HEK293T (cell line): Measurements from ENCODE around the gene TMPRSS7.
"Not testable (repeated sequence)": the region's sequence is repeated elsewhere in the genome, so short reads cannot be mapped to it uniquely, and the experiment has no call there.

Source experiments
- CTCF ChIA-PET: fragments of 350-600 bp; formaldehyde crosslinking; extraction: SDS; loops from one replicate; lab custom pipeline; 2021; ENCODE audit warnings: antibody characterized with exemption, inconsistent platforms; lab: Yijun Ruan, JAX
- POLR2A ChIA-PET: fragments of 350-600 bp; formaldehyde crosslinking; extraction: SDS; loops from one replicate; lab custom pipeline; 2020; ENCODE audit warnings: antibody characterized with exemption, inconsistent platforms; lab: Yijun Ruan, JAX
- DNase-seq: peaks from one replicate; pipeline ENCODE4 v3.0.0; 2012; ENCODE audit warnings: mixed read lengths; ENCODE audit errors: extremely low spot score
- ARNT ChIP-seq: fragments of 450-650 bp; IDR thresholded peaks from 2 replicates; pipeline ENCODE4 v1.6.1; 2017; ENCODE audit warnings: mild to moderate bottlenecking
- BHLHE40 ChIP-seq: fragments of 450-650 bp; IDR thresholded peaks from 2 replicates; pipeline ENCODE4 v1.6.1; 2016; ENCODE audit warnings: mild to moderate bottlenecking, moderate library complexity, borderline replicate concordance
- CTBP1 ChIP-seq: fragments of 450-650 bp; IDR thresholded peaks from 2 replicates; pipeline ENCODE4 v1.6.1; 2016; ENCODE audit warnings: borderline replicate concordance
- ELF4 ChIP-seq: fragments of 450-650 bp; IDR thresholded peaks from 2 replicates; pipeline ENCODE4 v1.6.1; 2017; ENCODE audit warnings: antibody characterized with exemption
- FOXA1 ChIP-seq: fragments of 450-650 bp; IDR thresholded peaks from 2 replicates; pipeline ENCODE4 v1.6.1; 2016; ENCODE audit warnings: mild to moderate bottlenecking
- FOXK2 ChIP-seq: fragments of 450-650 bp; IDR thresholded peaks from 2 replicates; pipeline ENCODE4 v1.6.1; 2016; ENCODE audit warnings: mild to moderate bottlenecking
- FOXM1 ChIP-seq: fragments of 450-650 bp; IDR thresholded peaks from 2 replicates; pipeline ENCODE4 v1.6.1; 2017; ENCODE audit warnings: mild to moderate bottlenecking, borderline replicate concordance
- HDGF ChIP-seq: fragments of 450-650 bp; IDR thresholded peaks from 2 replicates; pipeline ENCODE4 v1.6.1; 2017; ENCODE audit warnings: antibody characterized with exemption, borderline replicate concordance
- L3MBTL2 ChIP-seq: fragments of 450-650 bp; conservative IDR thresholded peaks from 2 replicates; pipeline ENCODE4 v1.6.1; 2016; ENCODE audit warnings: mild to moderate bottlenecking
- LEF1 ChIP-seq: fragments of 450-650 bp; IDR thresholded peaks from 2 replicates; pipeline ENCODE4 v1.6.1; 2017; ENCODE audit warnings: mild to moderate bottlenecking, borderline replicate concordance
- NFRKB ChIP-seq: fragments of 450-650 bp; IDR thresholded peaks from 2 replicates; pipeline ENCODE4 v1.6.1; 2016; ENCODE audit warnings: mild to moderate bottlenecking, moderate library complexity
- SP1 ChIP-seq: fragments of 450-650 bp; IDR thresholded peaks from 2 replicates; pipeline ENCODE4 v1.6.1; 2017
- SUZ12 ChIP-seq: fragments of 450-650 bp; IDR thresholded peaks from 2 replicates; pipeline ENCODE4 v1.6.1; 2016; ENCODE audit warnings: mild to moderate bottlenecking
- TARDBP ChIP-seq: fragments of 450-650 bp; IDR thresholded peaks from 2 replicates; pipeline ENCODE4 v1.6.1; 2016
- ZNF384 ChIP-seq: fragments of 450-650 bp; IDR thresholded peaks from 2 replicates; pipeline ENCODE4 v1.6.1; 2016
- TF ChIP-seq, protein P1 (sequence below): fragments of 450-650 bp; IDR thresholded peaks from 2 replicates; pipeline ENCODE4 v1.6.1; 2016

The TMPRSS7 gene

DNA sequence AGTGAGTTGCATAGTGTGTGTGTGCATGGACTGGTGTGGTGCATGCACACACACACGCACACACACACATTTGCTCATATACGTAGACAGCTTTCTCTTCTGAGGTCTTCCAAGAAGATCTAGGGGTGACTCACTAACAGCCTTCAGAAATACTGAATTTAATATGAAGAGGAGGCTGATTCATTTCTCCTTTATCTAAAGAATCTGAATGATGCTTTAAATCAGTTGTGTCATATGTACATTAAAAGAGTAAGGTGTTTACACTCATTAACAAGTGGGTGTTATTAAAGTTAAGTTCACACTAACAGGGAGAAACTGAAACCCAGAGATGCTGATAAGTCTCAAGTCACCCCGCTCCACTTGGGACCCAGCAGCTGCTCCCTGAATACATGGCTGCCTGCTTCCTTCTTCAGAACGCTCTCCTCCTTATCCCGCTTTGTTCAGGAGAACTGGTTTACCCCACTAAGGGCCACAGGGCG lies 22.0 kb downstream of the TMPRSS7 start:
- POLR2A ChIA-PET = no interaction called here
- CTCF ChIA-PET = interaction anchor here (1.1 kb wide), 1 partner anchor 13 kb away, joined by 5 read pairs; no protein-coding TSS in a partner anchor
- DNase-seq = no peak
- no peak for TF ChIP-seq SP1
- no peak for TF ChIP-seq NFRKB
- no peak for TF ChIP-seq SUZ12
- no peak for TF ChIP-seq FOXM1
- TF ChIP-seq LEF1 = no peak
- no peak for TF ChIP-seq TARDBP
- no peak for TF ChIP-seq FOXK2
- TF ChIP-seq, protein P1, sequence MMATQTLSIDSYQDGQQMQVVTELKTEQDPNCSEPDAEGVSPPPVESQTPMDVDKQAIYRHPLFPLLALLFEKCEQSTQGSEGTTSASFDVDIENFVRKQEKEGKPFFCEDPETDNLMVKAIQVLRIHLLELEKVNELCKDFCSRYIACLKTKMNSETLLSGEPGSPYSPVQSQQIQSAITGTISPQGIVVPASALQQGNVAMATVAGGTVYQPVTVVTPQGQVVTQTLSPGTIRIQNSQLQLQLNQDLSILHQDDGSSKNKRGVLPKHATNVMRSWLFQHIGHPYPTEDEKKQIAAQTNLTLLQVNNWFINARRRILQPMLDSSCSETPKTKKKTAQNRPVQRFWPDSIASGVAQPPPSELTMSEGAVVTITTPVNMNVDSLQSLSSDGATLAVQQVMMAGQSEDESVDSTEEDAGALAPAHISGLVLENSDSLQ = no peak
- no peak for TF ChIP-seq ARNT
- no peak for TF ChIP-seq L3MBTL2
- TF ChIP-seq BHLHE40 = no peak
- TF ChIP-seq ELF4 = no peak
- TF ChIP-seq FOXA1 = no peak

DNA sequence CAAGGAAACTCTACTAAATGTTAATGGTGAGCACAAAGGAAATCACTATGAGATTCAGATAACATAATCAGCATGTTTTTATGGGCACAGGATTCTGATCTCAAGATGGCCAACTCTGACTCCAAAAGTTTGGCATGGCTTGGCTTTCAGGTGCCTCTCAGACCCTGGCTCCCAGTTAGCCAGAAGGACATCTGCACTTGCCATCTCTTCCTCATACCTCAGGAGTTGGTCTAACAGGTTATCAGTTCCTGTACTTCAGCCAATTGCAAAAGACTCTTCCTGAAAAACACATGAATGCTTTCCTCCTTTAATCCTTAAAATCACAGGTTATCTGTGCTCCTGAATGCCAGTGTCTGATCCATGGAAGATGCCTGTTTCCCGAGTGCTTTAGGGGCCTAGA lies 25.0 kb downstream of the TMPRSS7 start:
- no peak for DNase-seq
- ChIA-PET CTCF (no interaction called here), POLR2A (no interaction called here)
- no peak for TF ChIP-seq SUZ12
- no peak for TF ChIP-seq ZNF384
- no peak for TF ChIP-seq NFRKB
- TF ChIP-seq, protein P1 = no peak
- TF ChIP-seq L3MBTL2 = no peak
- no peak for TF ChIP-seq HDGF
- no peak for TF ChIP-seq FOXK2
- no peak for TF ChIP-seq ELF4
- no peak for TF ChIP-seq ARNT
- TF ChIP-seq TARDBP = no peak
- TF ChIP-seq BHLHE40 = no peak
- no peak for TF ChIP-seq SP1
- TF ChIP-seq FOXA1 = no peak
- no peak for TF ChIP-seq LEF1
- no peak for TF ChIP-seq FOXM1
- no peak for TF ChIP-seq CTBP1

DNA sequence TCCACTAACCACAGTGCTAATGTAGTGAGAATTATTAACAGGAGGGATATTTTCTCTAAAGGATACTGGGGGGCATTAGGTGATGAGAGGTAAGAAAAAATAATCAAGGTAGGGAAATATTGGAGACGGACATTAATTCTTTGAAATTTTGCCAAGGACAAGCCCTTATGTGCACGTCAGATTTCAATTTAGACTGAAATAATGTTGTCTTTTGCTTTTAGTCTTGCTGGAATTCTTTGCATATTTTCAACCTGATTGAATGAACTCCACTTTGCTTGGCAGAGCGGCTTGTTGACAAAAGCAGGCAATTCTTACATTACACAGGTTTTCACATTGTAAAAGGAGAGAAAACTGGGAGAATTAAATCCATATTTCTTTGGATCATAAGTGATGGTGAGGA lies 26.6 kb downstream of the TMPRSS7 start:
- no peak for DNase-seq
- POLR2A ChIA-PET = no interaction called here
- TF ChIP-seq ZNF384 (no peak), NFRKB (no peak), TARDBP (no peak), L3MBTL2 (no peak), CTBP1 (no peak), SP1 (no peak), BHLHE40 (no peak), SUZ12 (no peak)
- TF ChIP-seq, protein P1 = no peak
- CTCF ChIA-PET = no interaction called here

DNA sequence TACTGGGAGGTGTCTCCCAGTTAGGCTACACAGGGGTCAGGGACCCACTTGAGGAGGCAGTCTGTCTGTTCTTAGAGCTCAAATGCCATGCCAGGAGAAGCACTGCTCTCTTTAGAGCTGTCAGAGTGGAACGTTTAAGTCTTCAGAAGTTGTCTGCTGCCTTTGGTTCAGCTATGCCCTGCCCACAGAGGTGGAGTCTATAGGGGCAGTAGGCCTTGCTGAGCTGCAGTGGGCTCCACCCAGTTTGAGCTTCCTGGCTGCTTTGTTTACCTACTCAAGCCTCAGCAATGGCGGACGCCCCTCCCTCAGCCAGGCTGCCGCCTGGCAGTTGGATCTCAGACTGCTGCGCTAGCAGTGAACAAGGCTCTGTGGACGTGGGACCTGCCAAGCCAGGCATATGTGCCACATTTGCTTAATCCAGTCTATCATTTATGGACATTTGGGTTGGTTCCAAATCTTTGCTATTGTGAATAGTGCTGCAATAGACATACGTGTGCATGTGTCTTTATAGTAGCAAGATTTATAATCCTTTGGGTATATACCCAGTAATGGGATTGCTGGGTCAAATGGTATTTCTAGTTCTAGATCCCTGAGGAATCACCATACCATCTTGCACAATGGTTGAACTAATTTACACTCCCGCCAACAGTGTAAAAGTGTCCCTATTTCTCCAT lies 38.0 kb downstream of the TMPRSS7 start:
- POLR2A ChIA-PET, CTCF ChIA-PET, DNase-seq: not testable (repeated sequence)

DNA sequence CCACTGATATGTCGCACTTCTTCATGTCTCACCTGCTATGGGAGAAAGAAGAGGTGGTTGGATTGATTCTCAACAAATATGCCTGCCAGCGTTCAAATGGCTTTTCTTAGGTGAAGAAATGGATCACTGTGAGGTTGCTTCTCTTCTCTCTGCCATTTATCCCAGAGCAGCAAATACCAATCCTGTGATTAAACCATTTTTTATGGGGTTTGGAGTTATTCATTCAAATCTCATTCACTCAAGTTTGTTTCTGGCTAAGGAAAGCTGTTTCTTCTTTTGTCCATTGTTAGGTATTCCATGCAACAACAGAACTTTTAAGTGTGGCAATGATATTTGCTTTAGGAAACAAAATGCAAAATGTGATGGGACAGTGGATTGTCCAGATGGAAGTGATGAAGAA lies 39.5 kb downstream of the TMPRSS7 start:
- TF ChIP-seq ELF4 (no peak), NFRKB (no peak)
- CTCF ChIA-PET = no interaction called here
- DNase-seq = no peak
- POLR2A ChIA-PET = no interaction called here

DNA sequence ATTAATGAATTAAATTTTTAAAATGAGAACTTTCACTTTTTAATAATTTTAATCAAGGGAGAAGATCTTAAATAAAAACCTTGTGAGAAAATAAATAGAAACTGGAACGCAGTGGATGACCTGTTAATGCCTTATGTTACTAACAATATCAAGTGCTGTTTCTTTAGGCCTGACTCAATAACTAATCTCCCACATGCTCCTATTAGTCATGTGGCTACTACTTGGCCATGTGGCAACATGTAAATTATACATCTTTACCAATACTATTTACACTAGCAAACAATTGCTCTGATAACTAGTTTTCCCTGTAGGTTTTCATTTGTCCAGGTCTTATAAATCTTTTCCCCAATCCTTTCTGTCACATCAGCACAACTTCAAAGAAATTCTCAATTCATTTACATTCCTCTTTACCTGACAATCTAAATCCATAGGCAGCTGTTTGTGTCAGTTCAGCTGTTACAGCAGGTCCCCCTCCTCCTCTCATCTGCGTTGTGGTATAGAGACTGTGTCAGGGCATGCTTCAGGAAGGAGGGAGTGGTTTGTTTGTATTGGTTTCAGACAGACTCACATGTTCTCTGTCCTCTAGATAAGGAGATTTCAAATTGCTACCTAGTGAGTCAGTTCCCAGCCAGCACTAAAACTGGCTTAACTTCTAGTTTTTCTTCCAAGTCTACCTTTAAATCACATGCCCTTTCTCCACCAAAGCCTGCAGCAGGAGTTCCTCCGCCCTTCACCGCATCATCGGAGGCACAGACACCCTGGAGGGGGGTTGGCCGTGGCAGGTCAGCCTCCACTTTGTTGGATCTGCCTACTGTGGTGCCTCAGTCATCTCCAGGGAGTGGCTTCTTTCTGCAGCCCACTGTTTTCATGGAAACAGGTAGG lies 40.3 kb downstream of the TMPRSS7 start:
- ChIA-PET POLR2A (no interaction called here), CTCF (no interaction called here)
- peak; percentile 27 for DNase-seq
- TF ChIP-seq FOXK2 (no peak), CTBP1 (no peak), ZNF384 (no peak), ELF4 (no peak), L3MBTL2 (no peak)
